Osteoblast (primary cell): ENCODE results near the gene PSTPIP2. TPM values are rescaled to one million over a fixed set of nuclear protein-coding genes. Genes with fewer than 3 reads are reported as not detected.
A peak's percentile ranks its signal among the peaks of the same experiment; 100 is the strongest.

ENCODE experiments used
- DNase-seq: peaks from one replicate; pipeline ENCODE4 v3.0.0; 2011; ENCODE audit warnings: low spot score, mixed read lengths; ENCODE audit not compliant: insufficient read length; ENCODE audit errors: missing footprints
- H2AFZ ChIP-seq: 2 replicates; pipeline ENCODE4 v1.6.0; 2011; ENCODE audit warnings: mild to moderate bottlenecking, low read length
- H3K27ac ChIP-seq: 2 replicates; pipeline ENCODE4 v1.5.1; 2011; ENCODE audit warnings: mild to moderate bottlenecking, low read depth, low read length, moderate library complexity
- H3K27me3 ChIP-seq: 2 replicates; pipeline ENCODE4 v1.6.0; 2012; ENCODE audit warnings: mild to moderate bottlenecking, control low read depth, inconsistent platforms, low read length, moderate library complexity; ENCODE audit not compliant: insufficient read depth
- H3K36me3 ChIP-seq: 2 replicates; pipeline ENCODE4 v1.5.1; 2011; ENCODE audit warnings: mild to moderate bottlenecking, low read length, control low read depth, moderate library complexity; ENCODE audit not compliant: insufficient read depth
- H3K4me1 ChIP-seq: 2 replicates; pipeline ENCODE4 v1.5.1; 2011; ENCODE audit warnings: mild to moderate bottlenecking, low read length, control low read depth, moderate library complexity; ENCODE audit not compliant: insufficient read depth
- H3K4me2 ChIP-seq: 2 replicates; pipeline ENCODE4 v1.6.0; 2011; ENCODE audit warnings: mild to moderate bottlenecking, low read length; ENCODE audit not compliant: insufficient read depth
- H3K4me3 ChIP-seq: fragments of 200-600 bp; sonication (generic); 3 replicates; pipeline ENCODE4 v1.5.1; 2012; ENCODE audit warnings: mild to moderate bottlenecking, low read length, inconsistent platforms; ENCODE audit not compliant: insufficient read depth
- H3K79me2 ChIP-seq: 2 replicates; pipeline ENCODE4 v1.6.0; 2012; ENCODE audit warnings: mild to moderate bottlenecking, low read length, control low read depth, inconsistent platforms; ENCODE audit not compliant: insufficient read depth
- H3K9me3 ChIP-seq: 2 replicates; pipeline ENCODE4 v1.5.1; 2011; ENCODE audit warnings: low read depth, low read length, control low read depth
- H4K20me1 ChIP-seq: 2 replicates; pipeline ENCODE4 v1.6.0; 2012; ENCODE audit warnings: mild to moderate bottlenecking, low read length, control low read depth; ENCODE audit not compliant: insufficient read depth
- CTCF ChIP-seq: IDR thresholded peaks from 2 replicates; pipeline ENCODE4 v1.5.1; 2011; ENCODE audit warnings: mild to moderate bottlenecking, low read depth, low read length, moderate library complexity; ENCODE audit errors: extremely low read depth
- total RNA-seq: library from RNA; depleted of rRNA; stranded (reverse); fragments of >200 nt; gene quantifications from 2 replicates; pipeline ENCODE4 v1.2.3, GENCODE V29; 2012

Gene PSTPIP2
- total RNA-seq, 1 donor = 5.8 TPM

- no peak for TF ChIP-seq CTCF
Measured at GRCh38 chr18:46046126-46046525, 25.9 kb downstream of the PSTPIP2 start.

GRCh38 chr18:46042571-46043123, 29.4 kb downstream of the PSTPIP2 start:
- H3K36me3 ChIP-seq = no peaks in the 10 kb centered on the region
- no peaks in the 10 kb centered on the region for H3K27me3 ChIP-seq
- H2AFZ ChIP-seq = no peak overlapping the region
- H3K4me2 ChIP-seq = peak overlapping the region; percentile 18
- no peak for TF ChIP-seq CTCF
- H3K9me3 ChIP-seq = no peaks in the 10 kb centered on the region
- H3K27ac ChIP-seq = no peak overlapping the region
- no peaks in the 10 kb centered on the region for H3K79me2 ChIP-seq
- no peak overlapping the region for H3K4me3 ChIP-seq
- no peaks in the 10 kb centered on the region for H4K20me1 ChIP-seq
- DNase-seq = peak; percentile 64
- peaks cover 7% of the 10 kb centered on the region for H3K4me1 ChIP-seq

More at GRCh38 chr18:46046126-46046525, 25.9 kb downstream of the PSTPIP2 start:
- Histone ChIP-seq H3K27me3 (no peaks in the 10 kb centered on the region), H2AFZ (no peak overlapping the region), H3K4me2 (no peak overlapping the region), H3K36me3 (no peaks in the 10 kb centered on the region), H3K79me2 (peaks cover 8% of the 10 kb centered on the region), H4K20me1 (peaks cover 2% of the 10 kb centered on the region), H3K27ac (no peak overlapping the region), H3K4me1 (peaks cover 7% of the 10 kb centered on the region), H3K9me3 (no peaks in the 10 kb centered on the region), H3K4me3 (no peak overlapping the region)
- DNase-seq = no peak

GRCh38 chr18:46040747-46041104, 31.3 kb downstream of the PSTPIP2 start:
- Histone ChIP-seq H2AFZ (no peak overlapping the region), H3K79me2 (no peaks in the 10 kb centered on the region), H3K4me3 (no peak overlapping the region), H3K9me3 (no peaks in the 10 kb centered on the region), H4K20me1 (no peaks in the 10 kb centered on the region), H3K27ac (no peak overlapping the region), H3K36me3 (no peaks in the 10 kb centered on the region), H3K27me3 (no peaks in the 10 kb centered on the region), H3K4me2 (no peak overlapping the region), H3K4me1 (peaks cover 7% of the 10 kb centered on the region)
- DNase-seq = no peak
- no peak for TF ChIP-seq CTCF

- Histone ChIP-seq H2AFZ (no peak overlapping the region), H3K4me3 (no peak overlapping the region), H3K79me2 (no peaks in the 10 kb centered on the region), H4K20me1 (no peaks in the 10 kb centered on the region), H3K27me3 (no peaks in the 10 kb centered on the region), H3K36me3 (no peaks in the 10 kb centered on the region), H3K9me3 (no peaks in the 10 kb centered on the region), H3K27ac (no peak overlapping the region), H3K4me1 (peaks cover 10% of the 10 kb centered on the region), H3K4me2 (no peak overlapping the region)
- TF ChIP-seq CTCF = no peak
- DNase-seq = no peak
Measured at GRCh38 chr18:46040033-46040746, 31.9 kb downstream of the PSTPIP2 start.
